Measurements from ENCODE around the gene DLX1.

DLX1 gene

GRCh38 chr2:172095146-172095904, 10.0 kb downstream of the DLX1 start:
- peak; percentile 21 for DNase-seq
- Histone ChIP-seq H3K4me1 (no peaks in the 10 kb centered on the region), H3K9me3 (no peaks in the 10 kb centered on the region), H3K36me3 (no peaks in the 10 kb centered on the region), H3K4me3 (ENCODE audit: low read depth, low read length) (peak overlapping the region; percentile 23), H3K27me3 (peaks cover 98% of the 10 kb centered on the region)
- no peak for TF ChIP-seq CTCF (IDR thresholded peaks at IDR 0.05; ENCODE audit: low read depth, low read length)

- H3K4me3 ChIP-seq (ENCODE audit: low read depth, low read length) = no peak overlapping the region; the same call in 1 of the 2 replicates
- no peaks in the 10 kb centered on the region for H3K36me3 ChIP-seq
- peak; percentile 23; the same call in 1 of the 2 replicates for TF ChIP-seq CTCF (IDR thresholded peaks at IDR 0.05; ENCODE audit: low read depth, low read length)
- H3K4me1 ChIP-seq = no peaks in the 10 kb centered on the region
- no peaks in the 10 kb centered on the region for H3K9me3 ChIP-seq
- no peak for DNase-seq
- peaks cover 100% of the 10 kb centered on the region for H3K27me3 ChIP-seq
These were observed 10.8 kb downstream of the DLX1 start for GRCh38 chr2:172095905-172096625.

DNA sequence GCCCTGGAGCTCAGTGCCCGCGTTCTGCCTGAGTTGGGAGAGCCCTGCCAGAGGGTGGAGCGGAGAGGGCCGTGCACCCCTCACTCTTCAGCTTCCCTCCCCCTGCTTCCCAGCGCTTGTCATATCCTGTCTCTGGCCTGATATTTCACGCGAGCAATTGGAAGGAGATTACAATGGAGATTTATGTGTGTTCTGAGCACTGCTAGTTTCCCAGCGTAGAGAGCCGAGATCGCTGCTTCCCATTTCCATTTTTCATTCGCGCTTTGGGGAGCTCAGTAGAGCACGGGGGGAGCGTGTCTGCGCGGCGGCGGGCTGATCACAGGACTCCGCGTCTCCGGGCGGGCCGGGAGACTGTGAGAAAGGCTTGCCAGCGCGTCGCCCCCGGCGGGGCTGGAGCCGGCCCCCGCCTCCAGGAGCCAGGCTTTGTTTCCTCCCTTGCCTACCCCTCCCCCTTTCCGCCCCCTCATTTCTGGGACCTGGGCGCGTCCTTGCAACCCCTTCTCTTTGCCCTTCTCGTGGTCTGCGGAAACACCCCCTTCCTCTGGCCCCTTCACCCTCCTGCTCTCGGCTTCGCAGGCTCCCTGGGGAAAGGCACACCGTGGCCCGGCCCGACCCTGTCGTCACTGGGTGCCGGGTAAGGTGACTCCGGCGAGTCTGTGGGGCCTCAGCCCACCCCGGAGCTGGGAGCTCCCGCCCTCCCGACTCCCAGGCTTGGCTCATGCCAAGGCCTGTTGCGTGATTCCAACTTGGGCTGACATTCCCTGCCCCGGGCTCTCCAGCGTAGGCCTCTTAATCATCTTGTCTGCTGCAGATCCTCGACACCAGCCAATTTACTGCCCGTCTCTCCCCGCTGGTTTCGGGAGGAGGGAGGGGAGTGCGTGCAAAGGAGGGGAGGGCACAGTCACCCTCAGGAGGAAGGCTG, 11.6 kb downstream of the DLX1 start:
- Histone ChIP-seq H3K27me3 (peaks cover 100% of the 10 kb centered on the region), H3K4me3 (ENCODE audit: low read depth, low read length) (peak overlapping the region; percentile 29), H3K9me3 (no peaks in the 10 kb centered on the region), H3K4me1 (no peaks in the 10 kb centered on the region), H3K36me3 (no peaks in the 10 kb centered on the region)
- TF ChIP-seq CTCF (IDR thresholded peaks at IDR 0.05; ENCODE audit: low read depth, low read length) = no peak
- DNase-seq = no peak

DNA sequence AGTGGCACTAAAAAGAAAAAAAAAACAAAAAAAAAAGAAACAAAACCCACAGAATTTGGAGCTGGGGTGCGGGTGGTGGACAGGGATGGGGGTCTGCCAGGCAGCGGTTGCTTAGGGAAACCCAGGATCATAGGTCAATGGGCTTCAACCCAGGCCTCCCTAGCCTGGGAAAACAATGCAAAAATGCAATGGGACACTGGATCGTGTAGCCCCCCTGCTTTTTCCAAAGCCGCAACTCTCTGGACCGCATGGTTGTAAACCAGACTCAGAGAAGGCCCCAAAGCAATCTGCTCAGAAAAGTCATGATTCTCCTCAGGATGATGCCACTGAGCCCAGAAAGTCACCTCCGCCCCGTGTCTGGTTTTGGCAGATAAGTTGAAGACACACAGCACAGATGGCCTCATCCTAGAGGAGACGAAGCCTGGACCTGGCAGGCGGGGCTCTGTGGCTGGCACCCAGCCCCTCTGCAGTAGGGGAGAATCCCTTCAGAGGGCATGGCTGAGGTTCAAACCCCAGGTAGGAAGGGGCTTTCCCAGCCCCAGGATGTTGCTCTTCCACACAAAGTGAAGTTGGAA, 12.3 kb downstream of the DLX1 start:
- no peak for DNase-seq
- Histone ChIP-seq H3K4me1 (no peaks in the 10 kb centered on the region), H3K27me3 (peaks cover 97% of the 10 kb centered on the region), H3K9me3 (no peaks in the 10 kb centered on the region), H3K36me3 (no peaks in the 10 kb centered on the region), H3K4me3 (ENCODE audit: low read depth, low read length) (no peak overlapping the region)
- no peak for TF ChIP-seq CTCF (IDR thresholded peaks at IDR 0.05; ENCODE audit: low read depth, low read length)

GRCh38 chr2:172098287-172098649, 13.0 kb downstream of the DLX1 start:
- Histone ChIP-seq H3K4me3 (ENCODE audit: low read depth, low read length) (no peak overlapping the region), H3K9me3 (no peaks in the 10 kb centered on the region), H3K36me3 (no peaks in the 10 kb centered on the region), H3K27me3 (peaks cover 91% of the 10 kb centered on the region), H3K4me1 (no peaks in the 10 kb centered on the region)
- DNase-seq = no peak
- no peak for TF ChIP-seq CTCF (IDR thresholded peaks at IDR 0.05; ENCODE audit: low read depth, low read length)

Data from BE2C (cell line).